SK-N-SH treated with all-trans-retinoic acid at 6 μM for 48 hours (cell line): ENCODE data around the gene ADAMTS10.
A peak's percentile ranks its signal among the peaks of the same experiment; 100 is the strongest.

Experiments
- ATAC-seq: fragments of 200-7000 bp; cut with Tn5 transposase; 3 replicates; pipeline ENCODE4 v1.9.1; 2020; ENCODE audit warnings: mild to moderate bottlenecking, moderate library complexity
- ARNTL ChIP-seq: fragments of 450-650 bp; formaldehyde crosslinking; IDR thresholded peaks from 2 replicates; pipeline ENCODE4 v1.5.0; 2020; ENCODE audit warnings: low read depth, mild to moderate bottlenecking, moderate library complexity, borderline replicate concordance
- BACH2 ChIP-seq: fragments of 250-450 bp; sonication (Bioruptor Pico); IDR thresholded peaks from 2 replicates; pipeline ENCODE4 v1.9.0; 2021; ENCODE audit warnings: mild to moderate bottlenecking, borderline replicate concordance
- CSDC2 ChIP-seq: fragments of 250-450 bp; sonication (Bioruptor Pico); IDR thresholded peaks from 2 replicates; pipeline ENCODE4 v1.5.0; 2020; ENCODE audit warnings: mild to moderate bottlenecking, moderate library complexity
- ESRRG ChIP-seq: fragments of 250-450 bp; sonication (Bioruptor Pico); IDR thresholded peaks from 2 replicates; pipeline ENCODE4 v1.6.1; 2021; ENCODE audit warnings: mild to moderate bottlenecking
- GLIS3 ChIP-seq: fragments of 250-450 bp; sonication (Bioruptor Pico); IDR thresholded peaks from 2 replicates; pipeline ENCODE4 v1.5.0; 2020; ENCODE audit warnings: mild to moderate bottlenecking, moderate library complexity
- ISL1 ChIP-seq: fragments of 250-450 bp; sonication (Bioruptor Pico); IDR thresholded peaks from 2 replicates; pipeline ENCODE4 v2.1.2; 2022; ENCODE audit warnings: mild to moderate bottlenecking, moderate library complexity
- PATZ1 ChIP-seq: fragments of 250-450 bp; sonication (Bioruptor Pico); IDR thresholded peaks from 2 replicates; pipeline ENCODE4 v1.8.0; 2020; ENCODE audit warnings: mild to moderate bottlenecking, moderate library complexity, borderline replicate concordance
- PPARA ChIP-seq: fragments of 250-450 bp; sonication (Bioruptor Pico); IDR thresholded peaks from 2 replicates; pipeline ENCODE4 v1.5.0; 2020; ENCODE audit warnings: mild to moderate bottlenecking, borderline replicate concordance
- RARB ChIP-seq: fragments of 250-450 bp; sonication (Bioruptor Pico); IDR thresholded peaks from 2 replicates; pipeline ENCODE4 v1.8.0; 2021; ENCODE audit warnings: mild to moderate bottlenecking, moderate library complexity
- SNAI2 ChIP-seq: fragments of 250-450 bp; sonication (Bioruptor Pico); IDR thresholded peaks from 2 replicates; pipeline ENCODE4 v1.5.0; 2020; ENCODE audit warnings: mild to moderate bottlenecking, moderate library complexity
- TCF4 ChIP-seq: fragments of 250-450 bp; sonication (Bioruptor Pico); IDR thresholded peaks from 2 replicates; pipeline ENCODE4 v1.8.0; 2021; ENCODE audit warnings: mild to moderate bottlenecking, moderate library complexity, borderline replicate concordance
- TOX ChIP-seq: fragments of 250-450 bp; sonication (Bioruptor Pico); IDR thresholded peaks from 2 replicates; pipeline ENCODE4 v1.8.0; 2021; ENCODE audit warnings: mild to moderate bottlenecking, moderate library complexity, borderline replicate concordance
- ZC3H10 ChIP-seq: fragments of 250-450 bp; sonication (Bioruptor Pico); IDR thresholded peaks from 2 replicates; pipeline ENCODE4 v1.5.1; 2021; ENCODE audit warnings: mild to moderate bottlenecking, moderate library complexity
- ZFP3 ChIP-seq: fragments of 250-450 bp; sonication (Bioruptor Pico); IDR thresholded peaks from 2 replicates; pipeline ENCODE4 v1.5.0; 2020; ENCODE audit warnings: mild to moderate bottlenecking, moderate library complexity
- ZFP30 ChIP-seq: fragments of 450-650 bp; formaldehyde crosslinking; IDR thresholded peaks from 2 replicates; pipeline ENCODE4 v1.5.0; 2022; ENCODE audit warnings: mild to moderate bottlenecking, moderate library complexity
- ZNF565 ChIP-seq: fragments of 450-650 bp; formaldehyde crosslinking; conservative IDR thresholded peaks from 2 replicates; pipeline ENCODE4 v1.5.0; 2020; ENCODE audit warnings: low read depth, mild to moderate bottlenecking, moderate library complexity
- ZNF70 ChIP-seq: fragments of 450-650 bp; formaldehyde crosslinking; IDR thresholded peaks from 2 replicates; pipeline ENCODE4 v1.5.0; 2020; ENCODE audit warnings: mild to moderate bottlenecking, moderate library complexity
- ZNF8 ChIP-seq: fragments of 450-650 bp; formaldehyde crosslinking; IDR thresholded peaks from 2 replicates; pipeline ENCODE4 v1.5.0; 2020; ENCODE audit warnings: mild to moderate bottlenecking, moderate library complexity
- TF ChIP-seq, protein P1 (sequence below): fragments of 250-450 bp; sonication (Bioruptor Pico); IDR thresholded peaks from 2 replicates; pipeline ENCODE4 v1.5.0; 2020; ENCODE audit warnings: mild to moderate bottlenecking, moderate library complexity
- TF ChIP-seq, protein P2 (sequence below): fragments of 250-450 bp; sonication (Bioruptor Pico); IDR thresholded peaks from 2 replicates; pipeline ENCODE4 v1.8.0; 2021; ENCODE audit warnings: low read depth, mild to moderate bottlenecking, moderate library complexity, borderline replicate concordance
- TF ChIP-seq, protein P3 (sequence below): fragments of 250-450 bp; sonication (Bioruptor Pico); IDR thresholded peaks from 2 replicates; pipeline ENCODE4 v1.5.1; 2021; ENCODE audit warnings: mild to moderate bottlenecking, moderate library complexity

The ADAMTS10 gene

GRCh38 chr19:8571006-8571411, 39.5 kb downstream of the ADAMTS10 start:
- ATAC-seq: peak; percentile 69
- no peak for TF ChIP-seq RARB (CRISPR knock-in tag)
- TF ChIP-seq, protein P1, sequence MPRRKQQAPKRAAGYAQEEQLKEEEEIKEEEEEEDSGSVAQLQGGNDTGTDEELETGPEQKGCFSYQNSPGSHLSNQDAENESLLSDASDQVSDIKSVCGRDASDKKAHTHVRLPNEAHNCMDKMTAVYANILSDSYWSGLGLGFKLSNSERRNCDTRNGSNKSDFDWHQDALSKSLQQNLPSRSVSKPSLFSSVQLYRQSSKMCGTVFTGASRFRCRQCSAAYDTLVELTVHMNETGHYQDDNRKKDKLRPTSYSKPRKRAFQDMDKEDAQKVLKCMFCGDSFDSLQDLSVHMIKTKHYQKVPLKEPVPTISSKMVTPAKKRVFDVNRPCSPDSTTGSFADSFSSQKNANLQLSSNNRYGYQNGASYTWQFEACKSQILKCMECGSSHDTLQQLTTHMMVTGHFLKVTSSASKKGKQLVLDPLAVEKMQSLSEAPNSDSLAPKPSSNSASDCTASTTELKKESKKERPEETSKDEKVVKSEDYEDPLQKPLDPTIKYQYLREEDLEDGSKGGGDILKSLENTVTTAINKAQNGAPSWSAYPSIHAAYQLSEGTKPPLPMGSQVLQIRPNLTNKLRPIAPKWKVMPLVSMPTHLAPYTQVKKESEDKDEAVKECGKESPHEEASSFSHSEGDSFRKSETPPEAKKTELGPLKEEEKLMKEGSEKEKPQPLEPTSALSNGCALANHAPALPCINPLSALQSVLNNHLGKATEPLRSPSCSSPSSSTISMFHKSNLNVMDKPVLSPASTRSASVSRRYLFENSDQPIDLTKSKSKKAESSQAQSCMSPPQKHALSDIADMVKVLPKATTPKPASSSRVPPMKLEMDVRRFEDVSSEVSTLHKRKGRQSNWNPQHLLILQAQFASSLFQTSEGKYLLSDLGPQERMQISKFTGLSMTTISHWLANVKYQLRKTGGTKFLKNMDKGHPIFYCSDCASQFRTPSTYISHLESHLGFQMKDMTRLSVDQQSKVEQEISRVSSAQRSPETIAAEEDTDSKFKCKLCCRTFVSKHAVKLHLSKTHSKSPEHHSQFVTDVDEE: no peak
- TF ChIP-seq TOX (CRISPR knock-in tag): no peak
- no peak for TF ChIP-seq ZNF565 (CRISPR knock-in tag)
- TF ChIP-seq, protein P2, sequence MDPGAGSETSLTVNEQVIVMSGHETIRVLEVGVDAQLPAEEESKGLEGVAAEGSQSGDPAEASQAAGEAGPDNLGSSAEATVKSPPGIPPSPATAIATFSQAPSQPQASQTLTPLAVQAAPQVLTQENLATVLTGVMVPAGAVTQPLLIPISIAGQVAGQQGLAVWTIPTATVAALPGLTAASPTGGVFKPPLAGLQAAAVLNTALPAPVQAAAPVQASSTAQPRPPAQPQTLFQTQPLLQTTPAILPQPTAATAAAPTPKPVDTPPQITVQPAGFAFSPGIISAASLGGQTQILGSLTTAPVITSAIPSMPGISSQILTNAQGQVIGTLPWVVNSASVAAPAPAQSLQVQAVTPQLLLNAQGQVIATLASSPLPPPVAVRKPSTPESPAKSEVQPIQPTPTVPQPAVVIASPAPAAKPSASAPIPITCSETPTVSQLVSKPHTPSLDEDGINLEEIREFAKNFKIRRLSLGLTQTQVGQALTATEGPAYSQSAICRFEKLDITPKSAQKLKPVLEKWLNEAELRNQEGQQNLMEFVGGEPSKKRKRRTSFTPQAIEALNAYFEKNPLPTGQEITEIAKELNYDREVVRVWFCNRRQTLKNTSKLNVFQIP (CRISPR knock-in tag): no peak
- TF ChIP-seq CSDC2: no peak
- no peak for TF ChIP-seq ESRRG
- no peak for TF ChIP-seq PPARA
- TF ChIP-seq ZNF70: no peak
- no peak for TF ChIP-seq ARNTL (CRISPR knock-in tag)
- TF ChIP-seq, protein P3, sequence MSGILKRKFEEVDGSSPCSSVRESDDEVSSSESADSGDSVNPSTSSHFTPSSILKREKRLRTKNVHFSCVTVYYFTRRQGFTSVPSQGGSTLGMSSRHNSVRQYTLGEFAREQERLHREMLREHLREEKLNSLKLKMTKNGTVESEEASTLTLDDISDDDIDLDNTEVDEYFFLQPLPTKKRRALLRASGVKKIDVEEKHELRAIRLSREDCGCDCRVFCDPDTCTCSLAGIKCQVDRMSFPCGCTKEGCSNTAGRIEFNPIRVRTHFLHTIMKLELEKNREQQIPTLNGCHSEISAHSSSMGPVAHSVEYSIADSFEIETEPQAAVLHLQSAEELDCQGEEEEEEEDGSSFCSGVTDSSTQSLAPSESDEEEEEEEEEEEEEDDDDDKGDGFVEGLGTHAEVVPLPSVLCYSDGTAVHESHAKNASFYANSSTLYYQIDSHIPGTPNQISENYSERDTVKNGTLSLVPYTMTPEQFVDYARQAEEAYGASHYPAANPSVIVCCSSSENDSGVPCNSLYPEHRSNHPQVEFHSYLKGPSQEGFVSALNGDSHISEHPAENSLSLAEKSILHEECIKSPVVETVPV: no peak
- TF ChIP-seq ZFP3: no peak
- TF ChIP-seq PATZ1 (CRISPR knock-in tag): no peak
- no peak for TF ChIP-seq TCF4 (CRISPR knock-in tag)
- TF ChIP-seq ISL1 (CRISPR knock-in tag): no peak
- TF ChIP-seq SNAI2 (CRISPR knock-in tag): no peak
- no peak for TF ChIP-seq ZC3H10
- TF ChIP-seq BACH2 (CRISPR knock-in tag): no peak
- TF ChIP-seq ZNF8 (CRISPR knock-in tag): no peak

- peak; percentile 56; the same call in 2 of the 3 replicates for ATAC-seq
- TF ChIP-seq GLIS3 (CRISPR knock-in tag): no peak
- no peak for TF ChIP-seq ZFP30 (CRISPR knock-in tag)
- TF ChIP-seq, protein P1: no peak
- TF ChIP-seq SNAI2 (CRISPR knock-in tag): no peak
- no peak for TF ChIP-seq PPARA
- TF ChIP-seq ESRRG: no peak
Observed at GRCh38 chr19:8569066-8569771, 41.3 kb downstream of the ADAMTS10 start.
